SK-N-SH treated with all-trans-retinoic acid at 6 μM for 48 hours (cell line): Measurements from ENCODE around the gene VWA3A.

Experiments used
- ATAC-seq: fragments of 200-7000 bp; cut with Tn5 transposase; 3 replicates; pipeline ENCODE4 v1.9.1; 2020; ENCODE audit warnings: mild to moderate bottlenecking, moderate library complexity
- ARNTL ChIP-seq: fragments of 450-650 bp; formaldehyde crosslinking; IDR thresholded peaks from 2 replicates; pipeline ENCODE4 v1.5.0; 2020; ENCODE audit warnings: low read depth, mild to moderate bottlenecking, moderate library complexity, borderline replicate concordance
- BACH2 ChIP-seq: fragments of 250-450 bp; sonication (Bioruptor Pico); IDR thresholded peaks from 2 replicates; pipeline ENCODE4 v1.9.0; 2021; ENCODE audit warnings: mild to moderate bottlenecking, borderline replicate concordance
- CREB5 ChIP-seq: fragments of 250-450 bp; sonication (Bioruptor Pico); IDR thresholded peaks from 2 replicates; pipeline ENCODE4 v1.5.1; 2020; ENCODE audit warnings: low read depth, mild to moderate bottlenecking, moderate library complexity
- CSDC2 ChIP-seq: fragments of 250-450 bp; sonication (Bioruptor Pico); IDR thresholded peaks from 2 replicates; pipeline ENCODE4 v1.5.0; 2020; ENCODE audit warnings: mild to moderate bottlenecking, moderate library complexity
- ESRRG ChIP-seq: fragments of 250-450 bp; sonication (Bioruptor Pico); IDR thresholded peaks from 2 replicates; pipeline ENCODE4 v1.6.1; 2021; ENCODE audit warnings: mild to moderate bottlenecking
- GLIS3 ChIP-seq: fragments of 250-450 bp; sonication (Bioruptor Pico); IDR thresholded peaks from 2 replicates; pipeline ENCODE4 v1.5.0; 2020; ENCODE audit warnings: mild to moderate bottlenecking, moderate library complexity
- OSR1 ChIP-seq: fragments of 250-450 bp; sonication (Bioruptor Pico); IDR thresholded peaks from 2 replicates; pipeline ENCODE4 v1.8.0; 2022; ENCODE audit warnings: moderate library complexity, mild to moderate bottlenecking, inconsistent platforms
- POU6F1 ChIP-seq: fragments of 250-450 bp; sonication (Bioruptor Pico); IDR thresholded peaks from 2 replicates; pipeline ENCODE4 v1.8.0; 2021; ENCODE audit warnings: low read depth, mild to moderate bottlenecking, moderate library complexity, borderline replicate concordance
- PPARA ChIP-seq: fragments of 250-450 bp; sonication (Bioruptor Pico); IDR thresholded peaks from 2 replicates; pipeline ENCODE4 v1.5.0; 2020; ENCODE audit warnings: mild to moderate bottlenecking, borderline replicate concordance
- RARB ChIP-seq: fragments of 250-450 bp; sonication (Bioruptor Pico); IDR thresholded peaks from 2 replicates; pipeline ENCODE4 v1.8.0; 2021; ENCODE audit warnings: mild to moderate bottlenecking, moderate library complexity
- SNAI2 ChIP-seq: fragments of 250-450 bp; sonication (Bioruptor Pico); IDR thresholded peaks from 2 replicates; pipeline ENCODE4 v1.5.0; 2020; ENCODE audit warnings: mild to moderate bottlenecking, moderate library complexity
- TOX ChIP-seq: fragments of 250-450 bp; sonication (Bioruptor Pico); IDR thresholded peaks from 2 replicates; pipeline ENCODE4 v1.8.0; 2021; ENCODE audit warnings: mild to moderate bottlenecking, moderate library complexity, borderline replicate concordance
- TSHZ2 ChIP-seq: fragments of 250-450 bp; sonication (Bioruptor Pico); IDR thresholded peaks from 2 replicates; pipeline ENCODE4 v1.5.0; 2020; ENCODE audit warnings: mild to moderate bottlenecking, moderate library complexity
- ZC3H10 ChIP-seq: fragments of 250-450 bp; sonication (Bioruptor Pico); IDR thresholded peaks from 2 replicates; pipeline ENCODE4 v1.5.1; 2021; ENCODE audit warnings: mild to moderate bottlenecking, moderate library complexity
- ZFP30 ChIP-seq: fragments of 450-650 bp; formaldehyde crosslinking; IDR thresholded peaks from 2 replicates; pipeline ENCODE4 v1.5.0; 2022; ENCODE audit warnings: mild to moderate bottlenecking, moderate library complexity
- ZNF70 ChIP-seq: fragments of 450-650 bp; formaldehyde crosslinking; IDR thresholded peaks from 2 replicates; pipeline ENCODE4 v1.5.0; 2020; ENCODE audit warnings: mild to moderate bottlenecking, moderate library complexity
- ZNF8 ChIP-seq: fragments of 450-650 bp; formaldehyde crosslinking; IDR thresholded peaks from 2 replicates; pipeline ENCODE4 v1.5.0; 2020; ENCODE audit warnings: mild to moderate bottlenecking, moderate library complexity
- TF ChIP-seq, protein P1 (sequence below): fragments of 250-450 bp; sonication (Bioruptor Pico); IDR thresholded peaks from 2 replicates; pipeline ENCODE4 v1.8.0; 2020; ENCODE audit warnings: mild to moderate bottlenecking, moderate library complexity, borderline replicate concordance

The VWA3A gene

GRCh38 chr16:22063888-22064467 lies 28.4 kb upstream of the VWA3A start (continued):
- TF ChIP-seq, protein P1, sequence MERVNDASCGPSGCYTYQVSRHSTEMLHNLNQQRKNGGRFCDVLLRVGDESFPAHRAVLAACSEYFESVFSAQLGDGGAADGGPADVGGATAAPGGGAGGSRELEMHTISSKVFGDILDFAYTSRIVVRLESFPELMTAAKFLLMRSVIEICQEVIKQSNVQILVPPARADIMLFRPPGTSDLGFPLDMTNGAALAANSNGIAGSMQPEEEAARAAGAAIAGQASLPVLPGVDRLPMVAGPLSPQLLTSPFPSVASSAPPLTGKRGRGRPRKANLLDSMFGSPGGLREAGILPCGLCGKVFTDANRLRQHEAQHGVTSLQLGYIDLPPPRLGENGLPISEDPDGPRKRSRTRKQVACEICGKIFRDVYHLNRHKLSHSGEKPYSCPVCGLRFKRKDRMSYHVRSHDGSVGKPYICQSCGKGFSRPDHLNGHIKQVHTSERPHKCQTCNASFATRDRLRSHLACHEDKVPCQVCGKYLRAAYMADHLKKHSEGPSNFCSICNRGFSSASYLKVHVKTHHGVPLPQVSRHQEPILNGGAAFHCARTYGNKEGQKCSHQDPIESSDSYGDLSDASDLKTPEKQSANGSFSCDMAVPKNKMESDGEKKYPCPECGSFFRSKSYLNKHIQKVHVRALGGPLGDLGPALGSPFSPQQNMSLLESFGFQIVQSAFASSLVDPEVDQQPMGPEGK = no peak
- TF ChIP-seq, all 23 proteins: peak for 0

GRCh38 chr16:22065252-22065651 lies 27.1 kb upstream of the VWA3A start:
- ATAC-seq = no peak
- no peak for TF ChIP-seq TOX (CRISPR knock-in tag)

- TF ChIP-seq ZC3H10 = no peak
- TF ChIP-seq POU6F1 (CRISPR knock-in tag) = no peak
- TF ChIP-seq, protein P1 = no peak
- TF ChIP-seq, all 23 proteins: peak for 0
Measured at GRCh38 chr16:22070361-22071330, 21.7 kb upstream of the VWA3A start.

GRCh38 chr16:22071331-22071910 lies 20.9 kb upstream of the VWA3A start:
- ATAC-seq = no peak

More at GRCh38 chr16:22070361-22071330, 21.7 kb upstream of the VWA3A start:
- no peak for ATAC-seq

More at GRCh38 chr16:22071331-22071910, 20.9 kb upstream of the VWA3A start:
- no peak for TF ChIP-seq SNAI2 (CRISPR knock-in tag)
- no peak for TF ChIP-seq RARB (CRISPR knock-in tag)
- TF ChIP-seq POU6F1 (CRISPR knock-in tag) = no peak
- no peak for TF ChIP-seq TOX (CRISPR knock-in tag)
- no peak for TF ChIP-seq ESRRG (CRISPR knock-in tag)
- no peak for TF ChIP-seq BACH2
- TF ChIP-seq ZC3H10 = no peak
- TF ChIP-seq, protein P1 = no peak
- TF ChIP-seq ARNTL (CRISPR knock-in tag) = no peak
- TF ChIP-seq PPARA (CRISPR knock-in tag) = no peak
- no peak for TF ChIP-seq CREB5 (CRISPR knock-in tag)
- no peak for TF ChIP-seq TSHZ2 (CRISPR knock-in tag)
- no peak for TF ChIP-seq ZNF8 (CRISPR knock-in tag)
- no peak for TF ChIP-seq GLIS3 (CRISPR knock-in tag)
- TF ChIP-seq OSR1 = no peak
- TF ChIP-seq ZNF70 (CRISPR knock-in tag) = no peak
- no peak for TF ChIP-seq CSDC2
- TF ChIP-seq ZFP30 = no peak
